ENCODE measurements around the gene SFTPD.

The SFTPD gene

GRCh38 chr10:79979310-79979975 is 30.5 kb upstream of the SFTPD start:
- TF ChIP-seq FOXA1 (IDR thresholded peaks at IDR 0.05) (no peak), CTBP1 (IDR thresholded peaks at IDR 0.05; ENCODE audit: borderline replicate concordance) (no peak)
- ChIA-PET POLR2A (interaction anchor here (0.6 kb wide), 1 partner anchor 915 kb away, joined by 3 read pairs; no protein-coding TSS in a partner anchor), CTCF (no interaction called here)
- DNase-seq (ENCODE audit: extremely low spot score): no peak

GRCh38 chr10:79976999-79977398 is 28.1 kb upstream of the SFTPD start:
- TF ChIP-seq ARNT (IDR thresholded peaks at IDR 0.05) (no peak), L3MBTL2 (conservative IDR thresholded peaks at IDR 0.05) (no peak), SUZ12 (IDR thresholded peaks at IDR 0.05) (no peak), NFRKB (IDR thresholded peaks at IDR 0.05) (no peak), CTBP1 (IDR thresholded peaks at IDR 0.05; ENCODE audit: borderline replicate concordance) (no peak), PKNOX1 (IDR thresholded peaks at IDR 0.05) (no peak), BHLHE40 (IDR thresholded peaks at IDR 0.05; ENCODE audit: borderline replicate concordance) (no peak), LEF1 (IDR thresholded peaks at IDR 0.05; ENCODE audit: borderline replicate concordance) (no peak), TARDBP (IDR thresholded peaks at IDR 0.05) (no peak), FOXK2 (IDR thresholded peaks at IDR 0.05) (no peak), FOXM1 (IDR thresholded peaks at IDR 0.05; ENCODE audit: borderline replicate concordance) (no peak), SP1 (IDR thresholded peaks at IDR 0.05) (no peak), HDGF (IDR thresholded peaks at IDR 0.05; ENCODE audit: borderline replicate concordance) (no peak), ZNF384 (IDR thresholded peaks at IDR 0.05) (no peak), FOXA1 (IDR thresholded peaks at IDR 0.05) (no peak), ELF4 (IDR thresholded peaks at IDR 0.05) (no peak)
- ChIA-PET CTCF (no interaction called here), POLR2A (no interaction called here)
- DNase-seq (ENCODE audit: extremely low spot score): no peak

- CTCF ChIA-PET: no interaction called here
- DNase-seq (ENCODE audit: extremely low spot score): no peak
- POLR2A ChIA-PET: no interaction called here
- TF ChIP-seq FOXA1 (IDR thresholded peaks at IDR 0.05) (no peak), LEF1 (IDR thresholded peaks at IDR 0.05; ENCODE audit: borderline replicate concordance) (no peak), SP1 (IDR thresholded peaks at IDR 0.05) (no peak), ARNT (IDR thresholded peaks at IDR 0.05) (no peak), ELF4 (IDR thresholded peaks at IDR 0.05) (no peak), PKNOX1 (IDR thresholded peaks at IDR 0.05) (no peak)
These were observed 21.2 kb upstream of the SFTPD start for GRCh38 chr10:79970062-79970461.

GRCh38 chr10:79947787-79948424 is 999 bp downstream of the SFTPD start:
- CTCF ChIA-PET: no interaction called here

GRCh38 chr10:79947083-79947415 is 1.9 kb downstream of the SFTPD start:
- CTCF ChIA-PET: no interaction called here
- no peak for DNase-seq (ENCODE audit: extremely low spot score)
- no peak for TF ChIP-seq PKNOX1 (IDR thresholded peaks at IDR 0.05)
- TF ChIP-seq HDGF (IDR thresholded peaks at IDR 0.05; ENCODE audit: borderline replicate concordance): no peak
- no peak for TF ChIP-seq ELF4 (IDR thresholded peaks at IDR 0.05)
- POLR2A ChIA-PET: no interaction called here

More at GRCh38 chr10:79947787-79948424, 999 bp downstream of the SFTPD start:
- no peak for DNase-seq (ENCODE audit: extremely low spot score)
- POLR2A ChIA-PET: no interaction called here
- no peak for TF ChIP-seq CTBP1 (IDR thresholded peaks at IDR 0.05; ENCODE audit: borderline replicate concordance)
- TF ChIP-seq ARNT (IDR thresholded peaks at IDR 0.05): no peak
- TF ChIP-seq FOXA1 (IDR thresholded peaks at IDR 0.05): no peak
- TF ChIP-seq SUZ12 (IDR thresholded peaks at IDR 0.05): no peak
- no peak for TF ChIP-seq HDGF (IDR thresholded peaks at IDR 0.05; ENCODE audit: borderline replicate concordance)
- TF ChIP-seq FOXM1 (IDR thresholded peaks at IDR 0.05; ENCODE audit: borderline replicate concordance): no peak
- TF ChIP-seq SP1 (IDR thresholded peaks at IDR 0.05): no peak
- no peak for TF ChIP-seq NFRKB (IDR thresholded peaks at IDR 0.05)
- TF ChIP-seq ZNF384 (IDR thresholded peaks at IDR 0.05): no peak
- no peak for TF ChIP-seq LEF1 (IDR thresholded peaks at IDR 0.05; ENCODE audit: borderline replicate concordance)
- TF ChIP-seq L3MBTL2 (conservative IDR thresholded peaks at IDR 0.05): no peak
- no peak for TF ChIP-seq FOXK2 (IDR thresholded peaks at IDR 0.05)
- TF ChIP-seq BHLHE40 (IDR thresholded peaks at IDR 0.05; ENCODE audit: borderline replicate concordance): no peak
- TF ChIP-seq TARDBP (IDR thresholded peaks at IDR 0.05): no peak
- no peak for TF ChIP-seq PKNOX1 (IDR thresholded peaks at IDR 0.05)
- TF ChIP-seq ELF4 (IDR thresholded peaks at IDR 0.05): no peak

Data from HEK293T (cell line).